Measurements from ENCODE around the gene SGPP2.
"Not testable (repeated sequence)": the region's sequence is repeated elsewhere in the genome, so short reads cannot be mapped to it uniquely, and the experiment has no call there.

The SGPP2 gene
- long read RNA-seq, donor 1, partial matches to known transcripts: 0 of 2 reads
- long read RNA-seq, donor 1, other reads (novel, unspliced or antisense): 0 of 2 reads
- long read RNA-seq, donor 2, partial matches to known transcripts: 0 of 1 reads
- long read RNA-seq, donor 2, other reads (novel, unspliced or antisense): 0 of 1 reads
- long read RNA-seq, donor 3, partial matches to known transcripts: 0 of 3 reads
- long read RNA-seq, donor 3, other reads (novel, unspliced or antisense): 0 of 3 reads
- long read RNA-seq, donor 4, transcript SGPP2-201 (5 exons, 3,336 nt): major isoform, 5 of 10 reads
- long read RNA-seq, donor 4, partial matches to known transcripts: 5 of 10 reads
- long read RNA-seq, donor 4, other reads (novel, unspliced or antisense): 0 of 10 reads
- long read RNA-seq, donor 5, transcript SGPP2-201 (5 exons, 3,336 nt): major isoform, 5 of 5 reads
- long read RNA-seq, donor 5, partial matches to known transcripts: 0 of 5 reads
- long read RNA-seq, donor 5, other reads (novel, unspliced or antisense): 0 of 5 reads
- long read RNA-seq, donor 6, transcript SGPP2-201 (5 exons, 3,336 nt): major isoform, 5 of 5 reads
- long read RNA-seq, donor 6, partial matches to known transcripts: 0 of 5 reads
- long read RNA-seq, donor 6, other reads (novel, unspliced or antisense): 0 of 5 reads
- long read RNA-seq, donor 7, transcript SGPP2-201 (5 exons, 3,336 nt): major isoform, 8 of 8 reads
- long read RNA-seq, donor 7, partial matches to known transcripts: 0 of 8 reads
- long read RNA-seq, donor 7, other reads (novel, unspliced or antisense): 0 of 8 reads
- long read RNA-seq, donor 8, partial matches to known transcripts: 10 of 13 reads
- long read RNA-seq, donor 8, other reads (novel, unspliced or antisense): 0 of 13 reads

GRCh38 chr2:222424276-222424728 lies at the start of gene SGPP2:
SGPP2 (plus strand) TSS chr2:222424543; CDS start chr2:222424603, 60 bp downstream.
- DNase-seq: no peak

- no peak for DNase-seq
These were observed 48.5 kb upstream of the SGPP2 start for GRCh38 chr2:222375798-222376197.

GRCh38 chr2:222380456-222380855 lies 43.9 kb upstream of the SGPP2 start:
- DNase-seq: no peak

GRCh38 chr2:222381566-222381965 lies 42.8 kb upstream of the SGPP2 start:
- DNase-seq: no peak

- DNase-seq: no peak
These were observed 41.1 kb upstream of the SGPP2 start for GRCh38 chr2:222383255-222383654.

- DNase-seq: no peak
These were observed 32.5 kb upstream of the SGPP2 start for GRCh38 chr2:222391743-222392285.

- no peak for DNase-seq
These were observed 30.5 kb upstream of the SGPP2 start for GRCh38 chr2:222393733-222394267.

GRCh38 chr2:222398446-222398885 lies 25.9 kb upstream of the SGPP2 start:
- no peak for DNase-seq

GRCh38 chr2:222399038-222399783 lies 25.1 kb upstream of the SGPP2 start:
- DNase-seq: no peak

GRCh38 chr2:222404151-222404905 lies 20.0 kb upstream of the SGPP2 start:
- DNase-seq: no peak

GRCh38 chr2:222408684-222409083 lies 15.7 kb upstream of the SGPP2 start:
- no peak for DNase-seq

GRCh38 chr2:222410534-222410933 lies 13.8 kb upstream of the SGPP2 start:
- no peak for DNase-seq

GRCh38 chr2:222412334-222412733 lies 12.0 kb upstream of the SGPP2 start:
- DNase-seq: not testable (repeated sequence)

- DNase-seq: no peak
These were observed 10.9 kb upstream of the SGPP2 start for GRCh38 chr2:222413295-222413911.

- DNase-seq: no peak
These were observed 5.6 kb upstream of the SGPP2 start for GRCh38 chr2:222418739-222419138.

- DNase-seq: no peak
These were observed 3.8 kb upstream of the SGPP2 start for GRCh38 chr2:222420508-222420907.

- no peak for DNase-seq
These were observed 2.7 kb upstream of the SGPP2 start for GRCh38 chr2:222421626-222422025.

- DNase-seq: no peak
These were observed 1.2 kb upstream of the SGPP2 start for GRCh38 chr2:222423186-222423585.

- peak; percentile 49 for DNase-seq
These were observed 589 bp upstream of the SGPP2 start for GRCh38 chr2:222423632-222424275.
